ENCODE measurements around the gene ENOX2. TPM values are rescaled to one million over a fixed set of nuclear protein-coding genes. Genes with fewer than 3 reads are reported as not detected.

ENOX2 gene
- total RNA-seq, 3 donors from 2014 or later: 10.9 to 14.9 (median 13.0) TPM

- DNase-seq: no peak
- H3K27me3 Mint-ChIP-seq (ENCODE audit: low read depth): no peaks in the 10 kb centered on the region
- H3K4me3 Mint-ChIP-seq: no peak overlapping the region
- no peak for ATAC-seq
- peaks cover 26% of the 10 kb centered on the region for H3K36me3 Mint-ChIP-seq (ENCODE audit: insufficient read depth)
- peaks cover 8% of the 10 kb centered on the region for H3K4me1 Mint-ChIP-seq (ENCODE audit: low read depth)
- H3K9me3 Mint-ChIP-seq: no peaks in the 10 kb centered on the region
Observed at GRCh38 chrX:130896802-130897501, 6.1 kb downstream of the ENOX2 start.

- DNase-seq (no peak), ATAC-seq (no peak)
- Mint-ChIP-seq H3K9me3 (no peaks in the 10 kb centered on the region), H3K4me1 (ENCODE audit: low read depth) (peaks cover 3% of the 10 kb centered on the region), H3K27me3 (ENCODE audit: low read depth) (no peaks in the 10 kb centered on the region), H3K36me3 (ENCODE audit: insufficient read depth) (peaks cover 26% of the 10 kb centered on the region), H3K4me3 (no peak overlapping the region)
Observed at GRCh38 chrX:130896026-130896425, 7.0 kb downstream of the ENOX2 start.

- H3K36me3 Mint-ChIP-seq (ENCODE audit: insufficient read depth): peaks cover 21% of the 10 kb centered on the region
- ATAC-seq (no peak), DNase-seq (no peak)
- H3K4me3 Mint-ChIP-seq: no peak overlapping the region
- H3K4me1 Mint-ChIP-seq (ENCODE audit: low read depth): peaks cover 5% of the 10 kb centered on the region
- no peaks in the 10 kb centered on the region for H3K27me3 Mint-ChIP-seq (ENCODE audit: low read depth)
- no peaks in the 10 kb centered on the region for H3K9me3 Mint-ChIP-seq
Observed at GRCh38 chrX:130895299-130895698, 7.7 kb downstream of the ENOX2 start.

- DNase-seq: no peak
- no peaks in the 10 kb centered on the region for H3K9me3 Mint-ChIP-seq
- H3K27me3 Mint-ChIP-seq (ENCODE audit: low read depth): no peaks in the 10 kb centered on the region
- peaks cover 16% of the 10 kb centered on the region for H3K4me1 Mint-ChIP-seq (ENCODE audit: low read depth)
- H3K4me3 Mint-ChIP-seq: no peak overlapping the region
- no peak for ATAC-seq
- H3K36me3 Mint-ChIP-seq (ENCODE audit: insufficient read depth): peaks cover 19% of the 10 kb centered on the region
Observed at GRCh38 chrX:130893356-130894085, 9.5 kb downstream of the ENOX2 start.

- DNase-seq (no peak), ATAC-seq (no peak)
- peaks cover 19% of the 10 kb centered on the region for H3K4me1 Mint-ChIP-seq (ENCODE audit: low read depth)
- no peaks in the 10 kb centered on the region for H3K27me3 Mint-ChIP-seq (ENCODE audit: low read depth)
- H3K9me3 Mint-ChIP-seq: no peaks in the 10 kb centered on the region
- peaks cover 2% of the 10 kb centered on the region for H3K36me3 Mint-ChIP-seq (ENCODE audit: insufficient read depth)
- no peak overlapping the region for H3K4me3 Mint-ChIP-seq
Observed at GRCh38 chrX:130887376-130887775, 15.6 kb downstream of the ENOX2 start.

GRCh38 chrX:130885996-130886395, 17.0 kb downstream of the ENOX2 start:
- Mint-ChIP-seq H3K9me3 (no peaks in the 10 kb centered on the region), H3K4me3 (peak overlapping the region; percentile 46), H3K4me1 (ENCODE audit: low read depth) (peaks cover 24% of the 10 kb centered on the region), H3K27me3 (ENCODE audit: low read depth) (no peaks in the 10 kb centered on the region), H3K36me3 (ENCODE audit: insufficient read depth) (peaks cover 2% of the 10 kb centered on the region)
- DNase-seq (no peak), ATAC-seq (no peak)

- Mint-ChIP-seq H3K4me3 (peak overlapping the region; percentile 46), H3K9me3 (no peaks in the 10 kb centered on the region), H3K36me3 (ENCODE audit: insufficient read depth) (peaks cover 2% of the 10 kb centered on the region), H3K4me1 (ENCODE audit: low read depth) (peaks cover 24% of the 10 kb centered on the region), H3K27me3 (ENCODE audit: low read depth) (no peaks in the 10 kb centered on the region)
- ATAC-seq: no peak
- no peak for DNase-seq
Observed at GRCh38 chrX:130885508-130885907, 17.5 kb downstream of the ENOX2 start.

GRCh38 chrX:130884627-130885026, 18.4 kb downstream of the ENOX2 start:
- no peaks in the 10 kb centered on the region for H3K36me3 Mint-ChIP-seq (ENCODE audit: insufficient read depth)
- DNase-seq: no peak
- H3K27me3 Mint-ChIP-seq (ENCODE audit: low read depth): no peaks in the 10 kb centered on the region
- H3K9me3 Mint-ChIP-seq: no peaks in the 10 kb centered on the region
- no peak overlapping the region for H3K4me3 Mint-ChIP-seq
- H3K4me1 Mint-ChIP-seq (ENCODE audit: low read depth): peaks cover 15% of the 10 kb centered on the region
- ATAC-seq: no peak

- H3K27me3 Mint-ChIP-seq (ENCODE audit: low read depth): no peaks in the 10 kb centered on the region
- ATAC-seq: no peak
Observed at GRCh38 chrX:130879869-130880268, 23.1 kb downstream of the ENOX2 start.

GRCh38 chrX:130878350-130879341, 24.4 kb downstream of the ENOX2 start:
- ATAC-seq (no peak), DNase-seq (no peak)
- peaks cover 4% of the 10 kb centered on the region for H3K9me3 Mint-ChIP-seq
- H3K36me3 Mint-ChIP-seq (ENCODE audit: insufficient read depth): peaks cover 3% of the 10 kb centered on the region
- H3K27me3 Mint-ChIP-seq (ENCODE audit: low read depth): no peaks in the 10 kb centered on the region
- H3K4me1 Mint-ChIP-seq (ENCODE audit: low read depth): peaks cover 19% of the 10 kb centered on the region
- H3K4me3 Mint-ChIP-seq: no peak overlapping the region

More at GRCh38 chrX:130879869-130880268, 23.1 kb downstream of the ENOX2 start:
- DNase-seq: no peak
- H3K9me3 Mint-ChIP-seq: peaks cover 4% of the 10 kb centered on the region
- no peak overlapping the region for H3K4me3 Mint-ChIP-seq
- peaks cover 12% of the 10 kb centered on the region for H3K4me1 Mint-ChIP-seq (ENCODE audit: low read depth)
- H3K36me3 Mint-ChIP-seq (ENCODE audit: insufficient read depth): peaks cover 3% of the 10 kb centered on the region

- Mint-ChIP-seq H3K4me3 (no peak overlapping the region), H3K9me3 (peaks cover 4% of the 10 kb centered on the region), H3K4me1 (ENCODE audit: low read depth) (peaks cover 19% of the 10 kb centered on the region), H3K36me3 (ENCODE audit: insufficient read depth) (peaks cover 3% of the 10 kb centered on the region), H3K27me3 (ENCODE audit: low read depth) (no peaks in the 10 kb centered on the region)
- DNase-seq: no peak
- no peak for ATAC-seq
Observed at GRCh38 chrX:130877892-130878341, 25.1 kb downstream of the ENOX2 start.

GRCh38 chrX:130876226-130876625, 26.8 kb downstream of the ENOX2 start:
- Mint-ChIP-seq H3K27me3 (ENCODE audit: low read depth) (no peaks in the 10 kb centered on the region), H3K9me3 (peaks cover 4% of the 10 kb centered on the region), H3K4me1 (ENCODE audit: low read depth) (peaks cover 14% of the 10 kb centered on the region), H3K36me3 (ENCODE audit: insufficient read depth) (peaks cover 3% of the 10 kb centered on the region), H3K4me3 (no peak overlapping the region)
- DNase-seq (no peak), ATAC-seq (no peak)

- Mint-ChIP-seq H3K27me3 (ENCODE audit: low read depth) (no peaks in the 10 kb centered on the region), H3K9me3 (peaks cover 4% of the 10 kb centered on the region), H3K4me1 (ENCODE audit: low read depth) (peaks cover 14% of the 10 kb centered on the region), H3K4me3 (no peak overlapping the region), H3K36me3 (ENCODE audit: insufficient read depth) (peaks cover 3% of the 10 kb centered on the region)
- DNase-seq (no peak), ATAC-seq (no peak)
Observed at GRCh38 chrX:130874751-130875150, 28.3 kb downstream of the ENOX2 start.

- no peak for ATAC-seq
- Mint-ChIP-seq H3K9me3 (no peaks in the 10 kb centered on the region), H3K27me3 (ENCODE audit: low read depth) (no peaks in the 10 kb centered on the region), H3K4me1 (ENCODE audit: low read depth) (peaks cover 2% of the 10 kb centered on the region), H3K4me3 (no peak overlapping the region), H3K36me3 (ENCODE audit: insufficient read depth) (no peaks in the 10 kb centered on the region)
- no peak for DNase-seq
Observed at GRCh38 chrX:130869239-130869638, 33.8 kb downstream of the ENOX2 start.

Measured in activated T-cell treated with anti-CD3 and anti-CD28 coated beads, Interleukin-2, amount 50 U/mL, for 4 hours (primary cell).